Smooth muscle cell (in vitro differentiated cells): Measurements from ENCODE around the gene RRP1. TPM values are rescaled to one million over a fixed set of nuclear protein-coding genes. Genes with fewer than 3 reads are reported as not detected.

Experiments
- DNase-seq: peaks from one replicate; lab custom pipeline; 2025; ENCODE audit not compliant: unreplicated experiment; lab: John Stamatoyannopoulos, UW
- H2AFZ ChIP-seq: fragments of 200-600 bp; sonication (generic); 2 replicates; pipeline ENCODE4 v1.6.0; 2016; ENCODE audit warnings: antibody characterized with exemption, low read depth, mild to moderate bottlenecking
- H3F3A ChIP-seq: fragments of 200-600 bp; sonication (generic); 2 replicates; pipeline ENCODE4 v1.6.0; 2017; ENCODE audit warnings: antibody characterized with exemption, low read depth
- H3K27ac ChIP-seq: fragments of 200-600 bp; sonication (generic); 2 replicates; pipeline ENCODE4 v1.5.1; 2016; ENCODE audit warnings: low read depth, mild to moderate bottlenecking
- H3K27me3 ChIP-seq: fragments of 200-600 bp; sonication (generic); 2 replicates; pipeline ENCODE4 v1.6.1; 2016; ENCODE audit warnings: low read depth, mild to moderate bottlenecking
- H3K36me3 ChIP-seq: fragments of 200-600 bp; sonication (generic); 2 replicates; pipeline ENCODE4 v1.5.1; 2016; ENCODE audit warnings: low read depth
- H3K4me1 ChIP-seq: fragments of 200-600 bp; sonication (generic); 2 replicates; pipeline ENCODE4 v1.5.1; 2016; ENCODE audit warnings: low read depth
- H3K4me2 ChIP-seq: fragments of 200-600 bp; sonication (generic); 2 replicates; pipeline ENCODE4 v1.6.0; 2016; ENCODE audit warnings: mild to moderate bottlenecking
- H3K4me3 ChIP-seq: fragments of 200-600 bp; sonication (generic); 2 replicates; pipeline ENCODE4 v1.5.1; 2016; ENCODE audit warnings: mild to moderate bottlenecking
- H3K79me2 ChIP-seq: fragments of 200-600 bp; sonication (generic); 2 replicates; pipeline ENCODE4 v1.6.0; 2016; ENCODE audit warnings: low read depth, mild to moderate bottlenecking
- H3K9ac ChIP-seq: fragments of 200-600 bp; sonication (generic); 2 replicates; pipeline ENCODE4 v1.6.0; 2016; ENCODE audit warnings: low read depth
- H3K9me3 ChIP-seq: fragments of 200-600 bp; sonication (generic); replicated peaks from 2 replicates; pipeline ENCODE4 v1.5.1; 2016; ENCODE audit warnings: low read depth
- H4K20me1 ChIP-seq: fragments of 200-600 bp; sonication (generic); 2 replicates; pipeline ENCODE4 v1.6.0; 2016; ENCODE audit warnings: low read depth
- WGBS: methylation state at CpG from one replicate; pipeline ENCODE4 v1.1.7; 2016; ENCODE audit warnings: low lambda C conversion rate; 5-methylcytosine and 5-hydroxymethylcytosine counted together
- polyA plus RNA-seq: library from polyadenylated mRNA; unstranded; fragments of >200 nt; fragmentation: Nextera tagmentation; extraction: Ambion mirVana; gene quantifications from 2 replicates; pipeline ENCODE4 v1.2.1, GENCODE V29; 2016
- total RNA-seq: library from RNA; depleted of rRNA; stranded (reverse); fragments of >200 nt; gene quantifications from 2 replicates; pipeline ENCODE4 v1.2.3, GENCODE V29; 2014
- TF ChIP-seq, protein P1 (sequence below): fragments of 200-600 bp; sonication (generic); IDR thresholded peaks from 2 replicates; pipeline ENCODE4 v1.5.1; 2017; ENCODE audit warnings: borderline replicate concordance, mild to moderate bottlenecking, antibody characterized with exemption; ENCODE audit not compliant: insufficient read depth, poor library complexity, severe bottlenecking

The RRP1 gene
- total and polyA plus RNA-seq, 2 experiments from 2014 or later = 11.3 to 17.5 TPM

DNA sequence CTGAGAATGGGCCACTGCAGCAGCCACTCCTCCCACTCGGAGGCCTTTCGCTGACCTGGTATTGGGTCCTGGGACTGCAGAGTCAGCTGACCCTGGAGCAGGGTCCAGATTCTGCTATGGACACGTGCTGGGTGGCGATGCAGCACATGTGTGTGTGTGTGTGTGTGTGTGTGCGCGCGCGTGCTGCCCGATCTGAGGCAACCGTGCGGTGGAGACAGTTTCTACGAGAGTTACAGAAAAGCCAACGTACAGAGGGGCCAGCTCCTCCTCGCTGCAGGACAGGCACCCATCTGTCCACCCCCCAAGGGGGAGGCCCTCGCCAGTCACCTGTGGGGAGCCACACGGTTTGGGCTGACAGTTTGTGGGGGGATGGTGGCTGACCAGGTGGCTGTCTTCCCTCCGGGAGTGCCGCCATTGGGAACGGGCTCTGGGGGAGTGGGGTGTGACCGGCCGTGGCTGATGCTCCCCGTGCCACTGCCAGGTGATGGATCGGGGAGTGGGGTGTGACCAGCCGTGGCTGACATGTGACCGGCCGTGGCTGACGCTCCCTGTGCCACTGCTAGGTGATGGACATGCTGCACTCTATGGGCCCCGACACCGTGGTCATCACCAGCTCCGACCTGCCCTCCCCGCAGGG is 37.3 kb upstream of the RRP1 start:
- H3K9me3 ChIP-seq = no peaks in the 10 kb centered on the region
- no peak overlapping the region for H2AFZ ChIP-seq
- WGBS = 99% methylated on average over 31 of the region's 31 CpGs
- no peak overlapping the region for H3K27ac ChIP-seq
- H3K79me2 ChIP-seq = no peaks in the 10 kb centered on the region
- H3K4me3 ChIP-seq = no peak overlapping the region
- H3K36me3 ChIP-seq = peaks cover 1% of the 10 kb centered on the region
- no peak overlapping the region for H3K4me2 ChIP-seq
- no peaks in the 10 kb centered on the region for H3K27me3 ChIP-seq
- no peak for DNase-seq
- TF ChIP-seq, protein P1, sequence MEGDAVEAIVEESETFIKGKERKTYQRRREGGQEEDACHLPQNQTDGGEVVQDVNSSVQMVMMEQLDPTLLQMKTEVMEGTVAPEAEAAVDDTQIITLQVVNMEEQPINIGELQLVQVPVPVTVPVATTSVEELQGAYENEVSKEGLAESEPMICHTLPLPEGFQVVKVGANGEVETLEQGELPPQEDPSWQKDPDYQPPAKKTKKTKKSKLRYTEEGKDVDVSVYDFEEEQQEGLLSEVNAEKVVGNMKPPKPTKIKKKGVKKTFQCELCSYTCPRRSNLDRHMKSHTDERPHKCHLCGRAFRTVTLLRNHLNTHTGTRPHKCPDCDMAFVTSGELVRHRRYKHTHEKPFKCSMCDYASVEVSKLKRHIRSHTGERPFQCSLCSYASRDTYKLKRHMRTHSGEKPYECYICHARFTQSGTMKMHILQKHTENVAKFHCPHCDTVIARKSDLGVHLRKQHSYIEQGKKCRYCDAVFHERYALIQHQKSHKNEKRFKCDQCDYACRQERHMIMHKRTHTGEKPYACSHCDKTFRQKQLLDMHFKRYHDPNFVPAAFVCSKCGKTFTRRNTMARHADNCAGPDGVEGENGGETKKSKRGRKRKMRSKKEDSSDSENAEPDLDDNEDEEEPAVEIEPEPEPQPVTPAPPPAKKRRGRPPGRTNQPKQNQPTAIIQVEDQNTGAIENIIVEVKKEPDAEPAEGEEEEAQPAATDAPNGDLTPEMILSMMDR = no peak
- H3K4me1 ChIP-seq = no peaks in the 10 kb centered on the region
- H4K20me1 ChIP-seq = peaks cover 8% of the 10 kb centered on the region
- H3K9ac ChIP-seq = no peak overlapping the region
- no peaks in the 10 kb centered on the region for H3F3A ChIP-seq

- 97% methylated on average over 28 of the region's 28 CpGs for WGBS
- Histone ChIP-seq H3K36me3 (no peaks in the 10 kb centered on the region), H3K27ac (no peak overlapping the region), H3K4me2 (no peak overlapping the region), H3K4me3 (no peak overlapping the region), H2AFZ (no peak overlapping the region), H3K4me1 (no peaks in the 10 kb centered on the region), H4K20me1 (peaks cover 8% of the 10 kb centered on the region), H3F3A (no peaks in the 10 kb centered on the region), H3K27me3 (no peaks in the 10 kb centered on the region), H3K9me3 (no peaks in the 10 kb centered on the region), H3K79me2 (no peaks in the 10 kb centered on the region), H3K9ac (no peak overlapping the region)
- no peak for DNase-seq
- TF ChIP-seq, protein P1 = no peak
Measured at GRCh38 chr21:43752758-43753438, 36.5 kb upstream of the RRP1 start.

- H3K4me2 ChIP-seq = no peak overlapping the region
- H3K79me2 ChIP-seq = no peaks in the 10 kb centered on the region
- H3K9me3 ChIP-seq = no peaks in the 10 kb centered on the region
- H3K27ac ChIP-seq = no peak overlapping the region
- 96% methylated on average over 16 of the region's 16 CpGs for whole genome bisulfite sequencing
- no peak overlapping the region for H3K9ac ChIP-seq
- no peaks in the 10 kb centered on the region for H3F3A ChIP-seq
- no peak overlapping the region for H2AFZ ChIP-seq
- no peaks in the 10 kb centered on the region for H3K27me3 ChIP-seq
- TF ChIP-seq, protein P1 = no peak
- H4K20me1 ChIP-seq = peaks cover 7% of the 10 kb centered on the region
- DNase-seq = no peak
- no peaks in the 10 kb centered on the region for H3K4me1 ChIP-seq
- no peaks in the 10 kb centered on the region for H3K36me3 ChIP-seq
- H3K4me3 ChIP-seq = no peak overlapping the region
Measured at GRCh38 chr21:43753439-43753799, 36.0 kb upstream of the RRP1 start.
